UCSD-AML1 (cell line): Measurements from ENCODE around the gene NKAIN4.

Source experiments
- DNase-seq: peaks from one replicate; lab custom pipeline; 2025; ENCODE audit not compliant: unreplicated experiment; lab: John Stamatoyannopoulos, UW

The NKAIN4 gene

DNA sequence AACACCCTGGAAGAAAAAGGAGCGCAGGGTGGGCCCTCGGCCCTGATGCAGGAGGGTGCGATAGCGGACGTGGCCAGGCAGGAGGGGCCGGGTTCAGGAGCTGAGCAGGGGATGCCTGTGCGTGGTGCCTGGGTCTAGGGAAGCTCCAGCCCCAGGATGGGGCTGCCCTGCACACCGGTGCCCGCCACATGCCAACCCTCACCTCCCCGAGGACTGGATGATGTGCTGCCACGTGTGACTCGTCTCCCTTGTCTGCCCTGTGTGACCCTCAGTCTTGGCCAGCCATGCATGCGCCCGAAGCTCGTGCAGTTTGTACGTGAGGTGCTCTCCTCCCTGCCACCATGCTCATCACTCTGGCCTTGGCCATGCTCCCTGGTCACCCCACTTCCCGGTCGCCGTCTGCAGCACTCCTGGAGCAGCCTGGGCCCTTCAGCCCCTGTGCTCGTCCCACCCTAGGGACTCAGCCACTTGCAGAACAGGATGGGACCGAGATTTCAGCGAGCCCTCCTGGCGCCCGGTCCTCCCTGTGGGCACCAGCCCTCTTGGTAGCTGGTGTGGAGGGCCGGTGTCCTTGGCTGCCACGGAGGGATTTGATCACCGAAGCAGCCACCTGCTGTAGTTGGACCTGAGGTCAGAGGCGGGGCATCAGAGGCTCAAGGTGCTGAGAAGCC is 34.5 kb upstream of the NKAIN4 start:
- DNase-seq = no peak

DNA sequence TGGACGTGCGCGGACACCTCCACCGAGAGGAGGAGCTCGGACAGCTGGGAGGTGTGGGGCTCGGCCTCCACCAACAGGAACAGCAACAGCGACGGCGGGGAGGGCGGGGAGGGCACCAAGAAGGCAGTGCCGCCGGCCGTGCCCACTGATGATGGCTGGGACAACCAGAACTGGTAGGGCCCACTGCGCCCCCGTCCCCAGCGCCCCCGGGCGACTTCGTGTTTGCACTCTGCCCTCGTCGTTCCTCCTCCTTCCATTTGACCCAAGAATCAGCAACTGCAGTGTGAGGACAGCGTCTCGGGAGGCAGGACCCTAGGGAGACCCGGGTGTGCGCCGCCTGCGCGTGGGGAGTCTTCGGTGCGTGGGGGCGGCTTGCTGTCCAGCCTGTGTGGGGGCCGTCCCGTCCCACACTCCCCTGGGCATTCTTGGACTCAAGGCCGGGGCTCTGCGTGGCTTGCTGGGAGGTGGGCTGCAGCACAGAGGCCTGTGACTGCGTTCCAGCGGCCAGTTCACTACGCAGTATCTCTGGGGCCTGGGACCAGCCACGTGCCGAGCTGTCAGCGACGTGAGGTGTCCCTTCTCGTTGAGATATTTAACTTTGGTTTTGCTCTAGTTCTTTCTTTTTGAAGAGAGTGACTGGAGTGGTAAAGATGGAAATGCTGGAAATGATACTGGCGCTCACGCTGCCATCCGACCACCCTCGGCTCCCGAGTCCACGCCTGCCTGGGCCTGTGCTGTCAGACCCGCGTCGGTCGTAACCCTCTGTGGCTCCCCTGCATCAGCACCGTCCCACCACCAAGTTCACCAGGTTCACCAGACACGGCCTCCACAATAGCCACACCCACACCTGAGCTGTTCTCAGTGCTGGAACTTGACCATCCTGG is 33.7 kb upstream of the NKAIN4 start:
- no peak for DNase-seq

GRCh38 chr20:63286781-63287696 is 32.8 kb upstream of the NKAIN4 start:
- DNase-seq = no peak

GRCh38 chr20:63285636-63286615 is 31.7 kb upstream of the NKAIN4 start:
- no peak for DNase-seq

- no peak for DNase-seq
Observed at GRCh38 chr20:63284981-63285524, 30.8 kb upstream of the NKAIN4 start.

DNA sequence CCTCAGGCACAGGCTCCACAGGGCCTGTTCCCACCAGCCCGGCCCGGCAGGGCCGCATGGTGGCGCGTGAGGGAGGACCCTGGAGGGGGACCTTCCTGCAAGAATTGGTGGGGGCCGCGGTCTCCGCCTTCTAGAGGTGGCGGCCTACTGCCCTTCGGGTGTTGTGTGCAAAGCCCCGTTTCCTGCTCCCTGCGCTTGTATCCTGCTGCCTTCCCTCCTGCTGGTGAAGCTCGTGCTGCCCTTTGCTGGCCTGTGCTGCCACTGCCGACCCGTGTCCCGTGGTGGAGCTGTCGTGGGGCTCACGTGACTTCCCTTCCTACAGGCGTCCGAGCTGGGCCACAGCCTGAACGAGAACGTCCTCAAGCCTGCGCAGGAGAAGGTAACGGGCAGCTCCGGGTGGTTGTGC is 30.3 kb upstream of the NKAIN4 start:
- no peak for DNase-seq

DNA sequence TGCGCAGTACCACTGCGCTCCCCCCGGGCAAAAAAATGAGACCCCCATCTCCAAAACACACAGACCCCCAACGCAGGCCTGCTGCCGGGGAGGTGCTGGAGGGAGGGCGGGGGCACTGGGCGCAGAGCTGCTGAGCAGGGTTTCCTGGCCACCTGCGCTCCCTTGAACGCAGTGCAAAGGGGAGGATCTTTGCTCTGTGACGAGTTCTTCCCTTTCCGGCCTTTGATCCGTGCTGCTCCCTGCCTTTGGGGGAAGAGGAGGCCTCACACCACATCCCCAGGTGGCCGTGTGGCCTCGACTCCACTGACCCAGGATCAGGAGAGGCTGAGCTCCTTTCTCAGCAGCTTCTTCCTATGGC is 29.8 kb upstream of the NKAIN4 start:
- no peak for DNase-seq

DNA sequence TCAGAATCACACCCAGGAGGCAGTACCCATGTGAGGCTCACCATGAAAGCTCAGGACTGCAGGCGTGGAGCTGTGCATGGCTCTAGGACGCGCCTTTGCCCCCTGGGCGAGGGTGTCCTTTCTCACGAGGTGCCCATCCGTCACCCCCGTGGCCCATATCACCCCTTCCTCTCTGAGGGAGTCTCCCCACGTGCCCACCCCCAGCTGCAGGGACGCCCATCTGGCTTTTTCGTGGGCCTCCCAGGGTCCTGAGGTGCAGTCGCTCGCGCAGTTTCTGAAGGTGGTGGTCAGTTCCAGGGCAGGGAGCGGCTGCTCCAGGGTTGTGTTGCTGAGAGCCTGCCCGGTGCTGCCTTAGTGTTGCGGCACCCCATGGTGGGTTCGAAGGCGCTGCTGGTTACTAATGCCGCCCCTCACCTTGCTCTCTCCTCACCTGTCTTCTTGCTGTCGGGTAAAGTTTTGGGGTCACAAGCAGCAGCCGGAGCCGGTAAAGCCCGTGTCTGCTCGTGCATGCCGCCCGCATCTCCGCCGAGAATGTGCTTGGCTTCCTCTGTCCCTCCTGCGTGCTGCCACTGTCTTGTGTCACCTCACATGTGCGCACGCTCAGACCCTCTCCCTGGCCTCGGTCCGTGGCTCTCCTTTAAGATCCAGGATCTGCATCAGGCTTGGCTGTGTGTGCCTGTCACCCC is 29.3 kb upstream of the NKAIN4 start:
- no peak for DNase-seq

GRCh38 chr20:63282946-63283345 is 28.7 kb upstream of the NKAIN4 start:
- DNase-seq = no peak

GRCh38 chr20:63281742-63282665 is 27.7 kb upstream of the NKAIN4 start:
- DNase-seq = no peak

DNA sequence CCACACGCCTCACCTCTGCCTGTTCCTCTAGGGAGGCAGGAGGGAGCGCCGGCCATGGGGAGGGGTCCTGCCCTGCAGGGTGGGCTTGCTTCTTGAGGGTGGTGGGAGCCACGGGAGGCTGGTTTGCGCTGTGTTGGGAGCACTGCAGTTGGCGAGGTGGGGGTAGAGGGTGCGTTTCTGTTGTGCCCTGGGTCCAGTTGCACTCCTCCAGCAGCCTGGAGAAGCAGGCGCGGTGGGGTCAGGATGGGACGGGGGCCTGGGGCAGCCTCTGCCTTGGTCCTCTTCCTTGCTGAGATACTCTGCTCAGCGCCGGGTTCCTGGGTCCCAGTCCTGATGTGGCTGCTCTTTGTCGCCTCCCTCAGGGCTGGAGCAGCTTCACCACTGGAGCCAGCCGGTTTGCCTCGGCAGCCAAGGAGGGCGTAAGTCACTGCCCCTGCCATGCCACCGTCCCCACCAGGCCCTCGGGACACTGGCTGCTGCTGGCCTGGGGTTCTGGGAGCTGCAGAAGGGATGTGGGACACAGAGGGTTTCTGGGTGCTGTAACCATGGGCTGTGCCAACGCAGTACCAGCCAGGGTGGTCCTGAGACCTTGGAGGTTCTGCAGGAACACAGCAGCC is 26.8 kb upstream of the NKAIN4 start:
- DNase-seq = no peak

DNA sequence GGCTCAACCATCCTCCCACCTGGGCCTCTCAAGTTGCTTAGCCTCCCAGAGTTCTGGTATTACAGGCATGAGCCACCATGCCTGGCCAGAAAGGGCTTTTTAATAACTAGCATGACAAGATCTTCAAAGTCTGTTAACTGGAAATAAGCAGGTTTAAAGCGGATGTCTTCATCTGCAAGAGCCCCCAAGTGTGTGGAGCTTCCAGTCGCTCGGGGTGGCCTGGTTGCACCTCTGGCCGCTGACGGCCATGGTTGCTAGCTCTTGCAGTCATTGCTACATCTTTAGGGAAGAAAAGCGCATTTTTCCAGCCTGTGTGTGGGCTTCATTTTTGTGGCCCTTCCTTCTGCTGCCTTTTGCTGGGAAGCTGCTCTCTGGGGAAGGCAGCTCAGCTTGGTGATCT is 26.1 kb upstream of the NKAIN4 start:
- no peak for DNase-seq

- DNase-seq = no peak
Observed at GRCh38 chr20:63279931-63280330, 25.7 kb upstream of the NKAIN4 start.

DNA sequence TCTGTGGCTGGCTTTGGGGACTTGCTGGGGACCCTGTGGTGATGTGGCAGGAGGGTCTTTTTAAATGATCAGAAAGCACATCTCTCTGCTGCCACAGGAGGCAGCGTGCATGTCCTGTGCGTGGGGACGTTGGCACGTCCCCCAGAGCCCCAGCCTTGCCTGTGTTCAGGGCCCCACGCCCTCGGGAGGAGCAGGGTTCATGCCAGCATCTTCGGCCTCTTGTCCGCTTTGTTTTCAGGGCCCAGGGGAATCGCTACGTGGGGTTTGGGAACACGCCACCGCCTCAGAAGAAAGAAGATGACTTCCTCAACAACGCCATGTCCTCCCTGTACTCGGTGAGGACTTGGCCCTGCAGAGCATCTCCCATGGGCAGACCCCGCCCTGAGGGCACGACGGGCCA is 24.4 kb upstream of the NKAIN4 start:
- no peak for DNase-seq

DNA sequence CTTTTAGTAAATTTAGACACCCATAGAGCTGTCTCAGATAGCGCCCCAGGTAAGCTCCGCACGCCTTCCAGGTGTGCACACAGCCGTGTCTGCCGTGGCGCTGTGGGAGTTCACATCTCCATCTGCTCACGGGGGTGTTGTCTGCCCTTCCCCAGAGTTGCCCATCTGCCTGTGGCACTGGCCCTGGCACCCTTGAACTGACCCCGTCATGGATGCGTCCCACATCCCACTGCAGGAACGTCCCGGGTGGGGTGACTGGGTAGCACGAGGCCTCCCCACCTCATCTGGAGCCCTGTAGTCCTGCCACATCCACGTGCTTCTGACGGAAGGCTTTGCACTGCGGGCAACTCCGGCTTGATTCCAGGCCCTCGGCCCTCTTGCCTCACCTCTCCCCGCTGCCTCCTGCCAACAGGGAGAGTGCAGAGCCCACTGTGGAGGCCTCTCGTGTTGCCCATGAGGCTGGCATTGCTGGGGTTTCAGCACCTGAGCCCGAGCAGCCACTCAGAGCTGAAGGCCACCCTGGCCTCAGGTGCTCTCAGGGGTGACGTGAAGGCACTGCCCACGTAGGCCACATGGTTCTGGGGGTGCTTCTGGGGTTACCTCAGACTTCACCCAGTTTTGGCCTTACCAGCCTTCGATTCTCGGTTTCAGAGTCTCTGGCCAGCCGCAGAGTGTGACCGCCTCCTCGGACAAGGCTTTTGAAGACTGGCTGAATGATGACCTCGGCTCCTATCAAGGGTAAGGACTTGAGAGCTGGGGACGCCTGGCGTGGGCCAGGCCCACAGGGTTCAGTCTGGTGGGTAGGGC is 23.4 kb upstream of the NKAIN4 start:
- DNase-seq = no peak

DNA sequence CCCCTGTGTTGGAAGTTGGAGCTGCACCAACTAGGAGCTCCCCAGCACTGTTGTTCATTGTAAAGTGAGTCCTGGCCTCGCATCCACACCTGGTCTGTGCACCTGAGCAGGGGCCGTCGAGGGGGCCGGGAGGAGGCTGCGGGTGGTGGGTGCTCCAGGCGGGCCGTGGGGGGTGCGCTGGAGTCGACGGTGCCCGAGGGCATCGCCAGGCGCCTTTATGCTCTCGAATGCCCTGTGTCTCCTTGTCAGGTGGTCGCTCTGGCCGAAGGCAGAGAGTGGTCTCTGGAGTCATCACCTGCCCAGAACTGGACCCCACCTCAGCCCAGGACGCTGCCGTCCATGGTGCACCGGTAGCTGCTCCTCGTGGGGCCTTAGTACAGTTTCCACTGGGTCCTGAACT is 22.7 kb upstream of the NKAIN4 start:
- no peak for DNase-seq

- no peak for DNase-seq
Observed at GRCh38 chr20:63275825-63276224, 21.6 kb upstream of the NKAIN4 start.
